SK-N-MC (cell line): Measurements from ENCODE around the gene GRIA4.

Source experiments
- EZH2 ChIP-seq: fragments of 200-600 bp; sonication (generic); IDR thresholded peaks from one replicate; pipeline ENCODE4 v1.6.1; 2017; ENCODE audit warnings: antibody characterized with exemption
- FOXP2 ChIP-seq: optimal IDR thresholded peaks from 2 replicates; pipeline ENCODE3; 2011; ENCODE audit warnings: mild to moderate bottlenecking, moderate library complexity; ENCODE audit not compliant: insufficient read depth; ENCODE audit errors: extremely low read length, control extremely low read depth
- POLR2AphosphoS5 ChIP-seq: IDR thresholded peaks from 2 replicates; pipeline ENCODE4 v1.6.1; 2012; ENCODE audit warnings: mild to moderate bottlenecking, low read depth, low read length, borderline replicate concordance

GRCh38 chr11:105612771-105613170 lies 2.9 kb downstream of the GRIA4 start:
- TF ChIP-seq EZH2 (no peak), POLR2AphosphoS5 (no peak), FOXP2 (no peak)
